DND-41 (cell line): ENCODE results near the gene KIF22.

Experiments used
- ATAC-seq: fragments of 200-7000 bp; cut with Tn5 transposase; 3 replicates; pipeline ENCODE4 v1.9.1; 2021; ENCODE audit warnings: low read depth; ENCODE audit not compliant: insufficient read depth
- DNase-seq: peaks from one replicate; pipeline ENCODE4 v3.0.0-alpha.2; 2020
- H2AFZ ChIP-seq: 2 replicates; pipeline ENCODE4 v1.6.0; 2012; ENCODE audit warnings: low read depth, low read length
- H3K27ac ChIP-seq: 2 replicates; pipeline ENCODE4 v1.5.1; 2012; ENCODE audit warnings: low read length, inconsistent platforms
- H3K27me3 ChIP-seq: fragments of 200-600 bp; sonication (generic); 2 replicates; pipeline ENCODE4 v1.6.0; 2012; ENCODE audit warnings: low read length, mild to moderate bottlenecking, inconsistent platforms; ENCODE audit not compliant: insufficient read depth, poor library complexity
- H3K36me3 ChIP-seq: 2 replicates; pipeline ENCODE4 v1.5.1; 2012; ENCODE audit warnings: low read length, inconsistent platforms; ENCODE audit not compliant: insufficient read depth
- H3K4me1 ChIP-seq: 2 replicates; pipeline ENCODE4 v1.5.1; 2012; ENCODE audit warnings: mild to moderate bottlenecking, low read length; ENCODE audit not compliant: insufficient read depth
- H3K4me2 ChIP-seq: 2 replicates; pipeline ENCODE4 v1.6.0; 2012; ENCODE audit warnings: mild to moderate bottlenecking, moderate library complexity, low read length, inconsistent platforms; ENCODE audit not compliant: insufficient read depth
- H3K4me3 ChIP-seq, 2 experiments: fragments of 200-600 bp in 1 of 2; shearing (Covaris generic) in 1 of 2; 2 replicates each; pipeline ENCODE4 v1.5.1; 2012 to 2016; ENCODE audit warnings: inconsistent platforms in 2 of 2, low read length in 2 of 2, mild to moderate bottlenecking in 2 of 2, low read depth in 1 of 2, moderate library complexity in 1 of 2
- H3K79me2 ChIP-seq: 2 replicates; pipeline ENCODE4 v1.6.0; 2012; ENCODE audit warnings: low read length, inconsistent platforms; ENCODE audit not compliant: insufficient read depth
- H3K9ac ChIP-seq: 2 replicates; pipeline ENCODE4 v1.6.0; 2012; ENCODE audit warnings: low read depth, mild to moderate bottlenecking, inconsistent platforms, low read length, moderate library complexity
- H3K9me3 ChIP-seq: 2 replicates; pipeline ENCODE4 v1.5.1; 2012; ENCODE audit warnings: low read length, moderate library complexity, mild to moderate bottlenecking, inconsistent platforms; ENCODE audit not compliant: insufficient read depth, severe bottlenecking
- H4K20me1 ChIP-seq: 2 replicates; pipeline ENCODE4 v1.6.0; 2012; ENCODE audit warnings: low read length; ENCODE audit not compliant: insufficient read depth
- EZH2 ChIP-seq: IDR thresholded peaks from 3 replicates; pipeline ENCODE4 v1.6.1; 2012; ENCODE audit warnings: borderline replicate concordance, low read depth, mild to moderate bottlenecking, moderate library complexity, low read length, inconsistent platforms; ENCODE audit not compliant: severe bottlenecking
- TF ChIP-seq, protein P1 (sequence below): IDR thresholded peaks from 2 replicates; pipeline ENCODE4 v1.5.1; 2012; ENCODE audit warnings: borderline replicate concordance, low read length, moderate library complexity, mild to moderate bottlenecking; ENCODE audit not compliant: poor library complexity, severe bottlenecking; ENCODE audit errors: extremely low read depth

Gene KIF22

DNA sequence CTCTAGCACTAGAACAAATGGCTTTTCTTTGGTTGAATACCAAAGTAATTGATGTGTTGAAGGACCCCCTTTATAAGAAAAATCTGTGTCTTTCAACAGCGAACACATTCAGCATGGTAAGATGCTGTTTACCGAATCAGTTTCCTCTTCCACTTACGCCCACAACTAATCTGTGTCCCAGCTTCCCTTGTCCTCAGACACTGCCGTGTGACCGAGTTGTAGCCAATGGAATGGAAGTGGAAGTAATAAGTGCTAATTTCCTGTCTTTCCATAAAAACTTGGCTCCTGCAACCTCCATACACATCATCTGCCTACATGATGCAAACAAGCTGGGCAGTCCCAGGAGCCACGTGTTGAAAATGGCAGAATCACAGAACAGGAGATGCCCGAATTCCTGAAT, 62.1 kb downstream of the KIF22 start:
- H3K27ac ChIP-seq, result no peak overlapping the region
- H3K79me2 ChIP-seq, result no peaks in the 10 kb centered on the region
- no peak overlapping the region for H3K4me2 ChIP-seq
- H3K4me3 ChIP-seq, result no peak overlapping the region
- no peaks in the 10 kb centered on the region for H3K9me3 ChIP-seq
- H4K20me1 ChIP-seq, result no peaks in the 10 kb centered on the region
- no peak for ATAC-seq
- TF ChIP-seq, protein P1, sequence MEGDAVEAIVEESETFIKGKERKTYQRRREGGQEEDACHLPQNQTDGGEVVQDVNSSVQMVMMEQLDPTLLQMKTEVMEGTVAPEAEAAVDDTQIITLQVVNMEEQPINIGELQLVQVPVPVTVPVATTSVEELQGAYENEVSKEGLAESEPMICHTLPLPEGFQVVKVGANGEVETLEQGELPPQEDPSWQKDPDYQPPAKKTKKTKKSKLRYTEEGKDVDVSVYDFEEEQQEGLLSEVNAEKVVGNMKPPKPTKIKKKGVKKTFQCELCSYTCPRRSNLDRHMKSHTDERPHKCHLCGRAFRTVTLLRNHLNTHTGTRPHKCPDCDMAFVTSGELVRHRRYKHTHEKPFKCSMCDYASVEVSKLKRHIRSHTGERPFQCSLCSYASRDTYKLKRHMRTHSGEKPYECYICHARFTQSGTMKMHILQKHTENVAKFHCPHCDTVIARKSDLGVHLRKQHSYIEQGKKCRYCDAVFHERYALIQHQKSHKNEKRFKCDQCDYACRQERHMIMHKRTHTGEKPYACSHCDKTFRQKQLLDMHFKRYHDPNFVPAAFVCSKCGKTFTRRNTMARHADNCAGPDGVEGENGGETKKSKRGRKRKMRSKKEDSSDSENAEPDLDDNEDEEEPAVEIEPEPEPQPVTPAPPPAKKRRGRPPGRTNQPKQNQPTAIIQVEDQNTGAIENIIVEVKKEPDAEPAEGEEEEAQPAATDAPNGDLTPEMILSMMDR, result no peak
- TF ChIP-seq EZH2, result no peak
- no peaks in the 10 kb centered on the region for H3K36me3 ChIP-seq
- peaks cover 2% of the 10 kb centered on the region; the same call in 1 of the 2 replicates for H3K4me1 ChIP-seq
- H3K27me3 ChIP-seq, result no peaks in the 10 kb centered on the region
- no peak overlapping the region for H3K9ac ChIP-seq
- DNase-seq, result no peak
- no peak overlapping the region for H2AFZ ChIP-seq

DNA sequence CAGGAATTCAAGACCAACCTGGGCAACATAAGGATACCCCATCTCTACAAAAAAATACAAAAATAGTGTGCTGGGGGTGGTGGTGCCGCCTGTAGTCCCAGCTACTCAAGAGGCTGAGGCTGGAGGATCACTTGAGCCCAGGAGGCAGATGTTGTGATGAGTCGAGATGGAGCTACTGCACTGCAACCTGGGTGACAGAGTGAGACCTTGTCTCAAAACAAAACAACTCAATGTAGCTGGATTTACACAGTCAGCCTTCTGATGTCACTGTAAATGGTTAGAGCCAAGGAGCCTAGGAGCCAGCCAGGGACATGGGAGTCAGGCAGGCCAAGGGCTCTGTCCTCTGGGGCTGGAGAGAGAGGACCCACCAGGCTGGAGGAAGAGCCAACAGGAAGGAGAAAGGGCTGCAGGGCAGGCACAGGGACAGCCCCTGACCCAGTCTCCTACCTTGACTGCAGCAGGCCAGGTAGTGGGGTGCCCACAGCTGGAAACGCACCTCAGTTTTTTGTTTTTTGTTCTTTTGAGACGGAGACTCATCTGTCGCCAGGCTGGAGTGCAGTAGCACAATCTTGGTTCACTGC, 64.1 kb downstream of the KIF22 start:
- no peak overlapping the region for H3K9ac ChIP-seq
- no peak overlapping the region for H2AFZ ChIP-seq
- peaks cover 12% of the 10 kb centered on the region for H3K36me3 ChIP-seq
- H3K4me1 ChIP-seq, result no peaks in the 10 kb centered on the region
- H3K27me3 ChIP-seq, result no peaks in the 10 kb centered on the region
- DNase-seq (no peak), ATAC-seq (no peak)
- no peak overlapping the region for H3K4me3 ChIP-seq
- no peak for TF ChIP-seq EZH2
- TF ChIP-seq, protein P1, result no peak
- no peaks in the 10 kb centered on the region for H4K20me1 ChIP-seq
- no peak overlapping the region for H3K4me2 ChIP-seq
- no peaks in the 10 kb centered on the region for H3K9me3 ChIP-seq
- no peak overlapping the region for H3K27ac ChIP-seq
- H3K79me2 ChIP-seq, result no peaks in the 10 kb centered on the region
